NCI-H146 treated with DMSO at 0.1 percent for 48 hours (cell line): ENCODE measurements around the gene DYNC1I1.

Source experiments
- DNase-seq: peaks from one replicate; lab custom pipeline; 2025; ENCODE audit not compliant: unreplicated experiment; lab: John Stamatoyannopoulos, UW

DYNC1I1 gene

GRCh38 chr7:96126382-96126781 is 354.0 kb downstream of the DYNC1I1 start:
- no peak for DNase-seq

- DNase-seq = no peak
Observed at GRCh38 chr7:96127746-96128145, 355.4 kb downstream of the DYNC1I1 start.

- DNase-seq = peak; percentile 17
Observed at GRCh38 chr7:96131525-96131924, 359.2 kb downstream of the DYNC1I1 start.

- peak; percentile 37 for DNase-seq
Observed at GRCh38 chr7:96135241-96135640, 362.9 kb downstream of the DYNC1I1 start.

- peak; percentile 80 for DNase-seq
Observed at GRCh38 chr7:96136600-96137239, 364.4 kb downstream of the DYNC1I1 start.

- DNase-seq = peak; percentile 72
Observed at GRCh38 chr7:96143495-96144259, 371.3 kb downstream of the DYNC1I1 start.

GRCh38 chr7:96144260-96144526 is 371.8 kb downstream of the DYNC1I1 start:
- DNase-seq = no peak
